ENCODE data around the gene FAM47E.

FAM47E gene

DNA sequence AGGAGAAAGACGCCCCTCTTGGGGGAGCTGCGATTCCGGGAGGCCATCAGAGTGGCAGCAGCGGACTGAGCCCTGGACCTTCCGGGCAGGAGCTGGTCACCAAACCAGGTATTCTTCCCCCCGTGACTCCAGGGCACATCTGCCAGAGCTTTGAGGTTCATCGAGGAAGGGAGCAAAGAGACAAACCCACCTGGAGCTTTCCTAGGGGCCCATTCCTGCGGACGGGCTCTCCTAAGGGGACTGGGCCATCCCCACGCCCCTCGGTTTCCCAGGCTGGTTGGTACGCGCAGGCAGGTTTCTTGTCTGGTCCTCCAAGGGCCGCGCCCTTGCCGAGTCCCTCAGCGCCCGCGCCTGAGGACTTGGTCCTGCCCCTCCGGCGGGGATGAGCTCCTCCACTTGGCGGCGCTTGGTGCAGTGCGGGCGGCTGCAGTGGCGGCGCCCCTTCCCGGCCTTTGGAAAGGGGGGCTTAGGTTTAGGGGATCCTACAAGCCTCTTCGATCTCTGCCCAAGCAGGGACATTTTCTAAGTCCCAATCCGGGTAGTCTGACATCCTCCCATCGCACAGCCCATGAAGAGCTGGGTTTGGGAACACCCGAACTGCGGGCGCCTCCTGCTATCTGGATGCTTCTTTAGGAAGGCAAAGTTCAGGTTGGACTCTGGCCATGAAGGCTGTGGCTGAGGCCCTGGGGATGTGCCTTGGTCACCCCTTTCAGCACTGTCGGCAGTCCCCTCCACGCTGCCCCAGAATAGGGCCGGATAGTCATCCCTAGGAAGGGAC lies 55.5 kb downstream of the FAM47E start:
- H3K9me3 ChIP-seq (ENCODE audit: insufficient read depth, low read depth, low read length) = no peaks in the 10 kb centered on the region
- H3K27me3 ChIP-seq (ENCODE audit: insufficient read depth, low read length) = peaks cover 45% of the 10 kb centered on the region
- H3K27ac ChIP-seq (ENCODE audit: low read length) = no peak overlapping the region
- peak overlapping the region; percentile 81; the same call in 1 of the 2 replicates for H3K9ac ChIP-seq (ENCODE audit: low read depth, low read length)
- peak overlapping the region; percentile 96 for H3K4me3 ChIP-seq (ENCODE audit: low read length)
- H3K4me1 ChIP-seq (ENCODE audit: insufficient read depth, low read length) = peaks cover 4% of the 10 kb centered on the region; the same call in 1 of the 2 replicates
- H3K36me3 ChIP-seq (ENCODE audit: insufficient read depth, low read depth, low read length) = peaks cover 7% of the 10 kb centered on the region

DNA sequence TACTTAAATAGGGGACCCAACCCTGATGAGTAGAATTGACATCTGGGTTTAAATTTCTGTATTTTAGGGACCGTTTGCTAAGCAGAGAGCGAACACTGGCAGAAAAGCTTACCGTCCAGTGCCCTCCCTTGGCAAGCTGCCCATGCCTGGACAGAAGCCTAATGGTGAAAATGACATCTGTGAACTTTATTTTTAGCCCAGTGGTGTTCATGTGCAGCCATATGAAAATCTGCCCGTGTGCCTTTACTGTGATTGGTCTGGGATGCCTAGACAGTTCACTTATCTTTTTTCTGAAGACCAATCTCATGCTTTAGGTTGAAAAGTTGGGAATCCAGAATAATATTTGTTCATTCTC lies 56.1 kb downstream of the FAM47E start:
- peak overlapping the region; percentile 96 for H3K4me3 ChIP-seq (ENCODE audit: low read length)
- peaks cover 4% of the 10 kb centered on the region; the same call in 1 of the 2 replicates for H3K4me1 ChIP-seq (ENCODE audit: insufficient read depth, low read length)
- H3K27me3 ChIP-seq (ENCODE audit: insufficient read depth, low read length) = peaks cover 45% of the 10 kb centered on the region
- H3K36me3 ChIP-seq (ENCODE audit: insufficient read depth, low read depth, low read length) = peaks cover 7% of the 10 kb centered on the region
- H3K9ac ChIP-seq (ENCODE audit: low read depth, low read length) = peak overlapping the region; percentile 81; the same call in 1 of the 2 replicates
- no peak overlapping the region for H3K27ac ChIP-seq (ENCODE audit: low read length)
- H3K9me3 ChIP-seq (ENCODE audit: insufficient read depth, low read depth, low read length) = no peaks in the 10 kb centered on the region

DNA sequence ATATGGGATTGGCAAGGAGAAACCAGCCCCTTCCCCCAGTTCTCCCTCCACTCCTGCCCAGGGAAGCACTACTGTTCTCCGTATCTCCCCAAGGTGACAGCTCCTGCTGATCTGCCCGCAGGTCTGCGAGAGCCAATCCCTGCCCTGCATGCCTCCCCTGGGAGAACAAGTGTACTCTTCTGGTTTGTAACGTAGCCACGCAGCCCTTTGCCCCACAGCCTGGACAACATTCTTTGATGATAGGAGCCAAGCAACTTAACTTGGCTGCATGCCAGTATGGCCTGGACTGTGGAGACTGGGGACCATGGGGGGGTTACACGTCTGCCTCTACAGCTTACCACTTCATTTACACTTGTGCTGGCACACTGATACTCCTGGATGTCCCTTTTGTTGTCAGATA lies 57.0 kb downstream of the FAM47E start:
- H3K9me3 ChIP-seq (ENCODE audit: insufficient read depth, low read depth, low read length) = no peaks in the 10 kb centered on the region
- peaks cover 4% of the 10 kb centered on the region; the same call in 1 of the 2 replicates for H3K4me1 ChIP-seq (ENCODE audit: insufficient read depth, low read length)
- no peak overlapping the region for H3K4me3 ChIP-seq (ENCODE audit: low read length)
- peaks cover 45% of the 10 kb centered on the region for H3K27me3 ChIP-seq (ENCODE audit: insufficient read depth, low read length)
- no peak overlapping the region for H3K9ac ChIP-seq (ENCODE audit: low read depth, low read length)
- no peak overlapping the region for H3K27ac ChIP-seq (ENCODE audit: low read length)
- peaks cover 7% of the 10 kb centered on the region for H3K36me3 ChIP-seq (ENCODE audit: insufficient read depth, low read depth, low read length)

- Histone ChIP-seq H3K36me3 (ENCODE audit: insufficient read depth, low read depth, low read length) (peaks cover 7% of the 10 kb centered on the region), H3K27ac (ENCODE audit: low read length) (no peak overlapping the region), H3K9me3 (ENCODE audit: insufficient read depth, low read depth, low read length) (no peaks in the 10 kb centered on the region), H3K4me3 (ENCODE audit: low read length) (no peak overlapping the region), H3K27me3 (ENCODE audit: insufficient read depth, low read length) (peaks cover 34% of the 10 kb centered on the region), H3K9ac (ENCODE audit: low read depth, low read length) (no peak overlapping the region), H3K4me1 (ENCODE audit: insufficient read depth, low read length) (peaks cover 4% of the 10 kb centered on the region; the same call in 1 of the 2 replicates)
Measured at GRCh38 chr4:76309939-76310550, 58.5 kb downstream of the FAM47E start.

GRCh38 chr4:76310683-76311082 lies 59.2 kb downstream of the FAM47E start:
- Histone ChIP-seq H3K36me3 (ENCODE audit: insufficient read depth, low read depth, low read length) (peaks cover 7% of the 10 kb centered on the region), H3K4me3 (ENCODE audit: low read length) (no peak overlapping the region), H3K9me3 (ENCODE audit: insufficient read depth, low read depth, low read length) (no peaks in the 10 kb centered on the region), H3K27me3 (ENCODE audit: insufficient read depth, low read length) (peaks cover 28% of the 10 kb centered on the region), H3K27ac (ENCODE audit: low read length) (no peak overlapping the region), H3K9ac (ENCODE audit: low read depth, low read length) (no peak overlapping the region), H3K4me1 (ENCODE audit: insufficient read depth, low read length) (peaks cover 1% of the 10 kb centered on the region; the same call in 1 of the 2 replicates)

DNA sequence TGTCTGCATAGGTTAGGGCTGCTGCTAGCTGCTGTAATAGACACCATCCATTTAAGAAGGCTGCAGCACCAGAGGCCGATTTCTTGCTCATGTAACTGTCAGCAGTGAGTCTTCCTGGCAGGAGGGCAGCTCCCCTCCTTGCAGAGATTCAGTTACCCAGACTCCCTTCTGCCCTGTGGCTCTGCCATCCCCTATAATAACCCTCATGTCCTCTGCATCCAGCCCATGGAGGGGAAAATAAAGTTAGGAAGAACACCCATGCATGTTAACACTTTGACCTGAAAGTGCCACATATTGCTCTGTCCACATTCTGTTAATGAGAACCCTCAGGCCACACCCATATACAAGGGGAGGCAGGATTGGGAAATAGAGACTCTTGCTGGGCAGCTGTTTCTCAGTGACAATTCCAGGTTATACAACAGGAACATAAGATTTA lies 60.4 kb downstream of the FAM47E start:
- Histone ChIP-seq H3K27ac (ENCODE audit: low read length) (no peak overlapping the region), H3K27me3 (ENCODE audit: insufficient read depth, low read length) (peaks cover 19% of the 10 kb centered on the region)

GRCh38 chr4:76312457-76312856 lies 60.9 kb downstream of the FAM47E start:
- Histone ChIP-seq H3K4me3 (ENCODE audit: low read length) (no peak overlapping the region), H3K4me1 (ENCODE audit: insufficient read depth, low read length) (no peaks in the 10 kb centered on the region), H3K9me3 (ENCODE audit: insufficient read depth, low read depth, low read length) (no peaks in the 10 kb centered on the region), H3K36me3 (ENCODE audit: insufficient read depth, low read depth, low read length) (peaks cover 7% of the 10 kb centered on the region), H3K9ac (ENCODE audit: low read depth, low read length) (no peak overlapping the region), H3K27ac (ENCODE audit: low read length) (no peak overlapping the region), H3K27me3 (ENCODE audit: insufficient read depth, low read length) (peaks cover 13% of the 10 kb centered on the region)

More for the DNA sequence above, 60.4 kb downstream of the FAM47E start:
- no peaks in the 10 kb centered on the region for H3K9me3 ChIP-seq (ENCODE audit: insufficient read depth, low read depth, low read length)
- H3K4me1 ChIP-seq (ENCODE audit: insufficient read depth, low read length) = no peaks in the 10 kb centered on the region
- no peak overlapping the region for H3K9ac ChIP-seq (ENCODE audit: low read depth, low read length)
- H3K36me3 ChIP-seq (ENCODE audit: insufficient read depth, low read depth, low read length) = peaks cover 7% of the 10 kb centered on the region
- no peak overlapping the region for H3K4me3 ChIP-seq (ENCODE audit: low read length)

GRCh38 chr4:76313547-76313946 lies 62.0 kb downstream of the FAM47E start:
- no peak overlapping the region for H3K27ac ChIP-seq (ENCODE audit: low read length)
- H3K9me3 ChIP-seq (ENCODE audit: insufficient read depth, low read depth, low read length) = no peaks in the 10 kb centered on the region
- no peak overlapping the region for H3K4me3 ChIP-seq (ENCODE audit: low read length)
- H3K4me1 ChIP-seq (ENCODE audit: insufficient read depth, low read length) = no peaks in the 10 kb centered on the region
- peaks cover 2% of the 10 kb centered on the region; the same call in 1 of the 2 replicates for H3K27me3 ChIP-seq (ENCODE audit: insufficient read depth, low read length)
- H3K36me3 ChIP-seq (ENCODE audit: insufficient read depth, low read depth, low read length) = peaks cover 7% of the 10 kb centered on the region
- no peak overlapping the region for H3K9ac ChIP-seq (ENCODE audit: low read depth, low read length)

GRCh38 chr4:76315267-76315918 lies 63.9 kb downstream of the FAM47E start:
- H3K27me3 ChIP-seq (ENCODE audit: insufficient read depth, low read length) = no peaks in the 10 kb centered on the region
- no peaks in the 10 kb centered on the region for H3K9me3 ChIP-seq (ENCODE audit: insufficient read depth, low read depth, low read length)
- H3K27ac ChIP-seq (ENCODE audit: low read length) = no peak overlapping the region
- H3K9ac ChIP-seq (ENCODE audit: low read depth, low read length) = no peak overlapping the region
- H3K36me3 ChIP-seq (ENCODE audit: insufficient read depth, low read depth, low read length) = no peaks in the 10 kb centered on the region
- no peak overlapping the region for H3K4me3 ChIP-seq (ENCODE audit: low read length)
- no peaks in the 10 kb centered on the region for H3K4me1 ChIP-seq (ENCODE audit: insufficient read depth, low read length)

- H3K27ac ChIP-seq (ENCODE audit: low read length) = no peak overlapping the region
- H3K36me3 ChIP-seq (ENCODE audit: insufficient read depth, low read depth, low read length) = no peaks in the 10 kb centered on the region
- no peaks in the 10 kb centered on the region for H3K4me1 ChIP-seq (ENCODE audit: insufficient read depth, low read length)
- H3K9ac ChIP-seq (ENCODE audit: low read depth, low read length) = no peak overlapping the region
- H3K4me3 ChIP-seq (ENCODE audit: low read length) = no peak overlapping the region
- no peaks in the 10 kb centered on the region for H3K27me3 ChIP-seq (ENCODE audit: insufficient read depth, low read length)
- H3K9me3 ChIP-seq (ENCODE audit: insufficient read depth, low read depth, low read length) = no peaks in the 10 kb centered on the region
Measured at GRCh38 chr4:76316131-76316530, 64.6 kb downstream of the FAM47E start.

- no peaks in the 10 kb centered on the region for H3K4me1 ChIP-seq (ENCODE audit: insufficient read depth, low read length)
- H3K27ac ChIP-seq (ENCODE audit: low read length) = no peak overlapping the region
- H3K4me3 ChIP-seq (ENCODE audit: low read length) = no peak overlapping the region
- H3K9me3 ChIP-seq (ENCODE audit: insufficient read depth, low read depth, low read length) = peaks cover 18% of the 10 kb centered on the region
- H3K27me3 ChIP-seq (ENCODE audit: insufficient read depth, low read length) = no peaks in the 10 kb centered on the region
- no peaks in the 10 kb centered on the region for H3K36me3 ChIP-seq (ENCODE audit: insufficient read depth, low read depth, low read length)
- H3K9ac ChIP-seq (ENCODE audit: low read depth, low read length) = no peak overlapping the region
Measured at GRCh38 chr4:76322236-76322635, 70.7 kb downstream of the FAM47E start.

All from iPS-20b (cell line).